GM12874 (cell line): ENCODE measurements around the gene PARVG.

Experiments used
- TF ChIP-seq, protein P1 (sequence below): IDR thresholded peaks from 2 replicates; pipeline ENCODE4 v1.5.1; 2011; ENCODE audit warnings: low read depth, mild to moderate bottlenecking, control low read depth, low read length, moderate library complexity; ENCODE audit not compliant: insufficient read depth

The PARVG gene

GRCh38 chr22:44203203-44203602 is 22.5 kb downstream of the PARVG start:
- TF ChIP-seq, protein P1, sequence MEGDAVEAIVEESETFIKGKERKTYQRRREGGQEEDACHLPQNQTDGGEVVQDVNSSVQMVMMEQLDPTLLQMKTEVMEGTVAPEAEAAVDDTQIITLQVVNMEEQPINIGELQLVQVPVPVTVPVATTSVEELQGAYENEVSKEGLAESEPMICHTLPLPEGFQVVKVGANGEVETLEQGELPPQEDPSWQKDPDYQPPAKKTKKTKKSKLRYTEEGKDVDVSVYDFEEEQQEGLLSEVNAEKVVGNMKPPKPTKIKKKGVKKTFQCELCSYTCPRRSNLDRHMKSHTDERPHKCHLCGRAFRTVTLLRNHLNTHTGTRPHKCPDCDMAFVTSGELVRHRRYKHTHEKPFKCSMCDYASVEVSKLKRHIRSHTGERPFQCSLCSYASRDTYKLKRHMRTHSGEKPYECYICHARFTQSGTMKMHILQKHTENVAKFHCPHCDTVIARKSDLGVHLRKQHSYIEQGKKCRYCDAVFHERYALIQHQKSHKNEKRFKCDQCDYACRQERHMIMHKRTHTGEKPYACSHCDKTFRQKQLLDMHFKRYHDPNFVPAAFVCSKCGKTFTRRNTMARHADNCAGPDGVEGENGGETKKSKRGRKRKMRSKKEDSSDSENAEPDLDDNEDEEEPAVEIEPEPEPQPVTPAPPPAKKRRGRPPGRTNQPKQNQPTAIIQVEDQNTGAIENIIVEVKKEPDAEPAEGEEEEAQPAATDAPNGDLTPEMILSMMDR: no peak

DNA sequence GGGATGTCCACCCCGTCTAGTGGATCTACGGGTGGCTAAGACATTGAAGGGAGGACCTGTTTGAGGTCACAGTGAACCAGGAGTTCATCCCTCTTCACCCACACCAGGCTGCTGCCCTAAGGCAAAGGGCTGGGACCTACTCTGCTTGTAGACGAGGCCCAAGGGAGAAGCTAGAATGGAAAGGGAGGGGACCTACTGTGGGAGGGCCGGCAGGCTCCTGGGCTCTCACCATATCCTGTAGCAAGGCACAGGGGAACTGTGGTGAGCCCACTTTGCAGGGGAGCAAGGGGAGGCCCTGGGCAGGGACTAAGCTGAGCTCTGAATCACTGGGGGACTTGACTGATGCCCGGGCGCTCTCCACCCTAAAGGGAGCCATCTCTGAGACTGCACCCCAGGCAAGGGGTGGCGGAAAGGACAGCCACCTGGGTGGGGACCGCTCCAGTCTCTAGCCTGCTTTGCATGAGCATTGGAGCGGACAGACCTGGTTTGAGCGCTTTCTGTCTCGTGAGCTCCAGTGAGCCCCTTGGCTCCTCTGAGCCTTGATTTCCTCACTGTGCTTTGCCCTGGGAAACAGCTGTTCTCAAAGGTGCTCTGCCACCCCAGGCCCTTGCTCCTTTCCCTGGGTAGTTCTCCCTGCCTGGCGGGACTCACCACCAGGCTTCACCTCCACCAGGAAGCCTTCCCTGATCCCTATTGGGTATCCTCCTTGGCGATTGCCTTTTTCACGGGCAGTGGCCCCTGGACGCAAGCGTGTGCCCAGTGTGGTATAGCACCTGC is 24.2 kb downstream of the PARVG start:
- TF ChIP-seq, protein P1: no peak

DNA sequence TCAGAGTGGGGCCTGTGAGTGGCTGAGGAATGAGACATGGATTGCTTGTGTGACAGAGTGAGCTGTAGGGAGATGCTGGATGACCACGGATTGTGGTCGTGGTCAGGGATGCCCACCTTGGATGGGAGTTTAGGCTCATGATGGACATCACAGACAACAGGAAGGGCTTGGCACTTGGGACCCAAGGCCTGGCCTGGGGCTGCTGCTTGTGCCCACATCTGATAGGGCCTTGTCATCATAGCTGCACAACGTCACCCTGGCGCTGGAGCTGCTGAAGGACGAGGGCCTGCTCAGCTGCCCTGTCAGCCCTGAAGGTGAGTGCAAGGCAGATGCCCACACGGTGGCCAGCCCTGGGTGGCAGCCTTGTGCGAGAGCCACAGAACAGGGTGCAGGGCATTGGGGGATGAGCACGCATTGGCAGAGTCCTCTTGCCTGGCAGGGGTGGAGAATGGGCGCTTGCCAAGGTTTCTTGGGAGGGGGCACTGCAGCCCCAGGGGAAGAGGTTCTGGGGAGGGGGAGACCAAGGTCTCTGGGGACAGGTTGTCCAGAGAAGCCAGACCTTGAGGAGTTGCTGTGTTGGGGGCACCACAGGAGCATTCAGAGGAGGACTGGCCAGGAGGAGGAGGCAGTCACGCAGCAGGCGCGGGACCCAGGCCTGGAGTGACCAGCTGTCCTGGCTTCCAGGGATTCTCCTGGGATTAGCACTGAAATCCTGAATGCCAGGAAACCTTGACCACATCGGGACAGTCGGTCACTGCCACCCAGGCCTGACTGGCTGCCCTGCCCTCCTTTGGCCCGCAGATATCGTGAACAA is 25.0 kb downstream of the PARVG start:
- TF ChIP-seq, protein P1: no peak

GRCh38 chr22:44206330-44206645 is 25.6 kb downstream of the PARVG start:
- TF ChIP-seq, protein P1: no peak

- TF ChIP-seq, protein P1: no peak
These were observed 26.0 kb downstream of the PARVG start for GRCh38 chr22:44206696-44207095.

DNA sequence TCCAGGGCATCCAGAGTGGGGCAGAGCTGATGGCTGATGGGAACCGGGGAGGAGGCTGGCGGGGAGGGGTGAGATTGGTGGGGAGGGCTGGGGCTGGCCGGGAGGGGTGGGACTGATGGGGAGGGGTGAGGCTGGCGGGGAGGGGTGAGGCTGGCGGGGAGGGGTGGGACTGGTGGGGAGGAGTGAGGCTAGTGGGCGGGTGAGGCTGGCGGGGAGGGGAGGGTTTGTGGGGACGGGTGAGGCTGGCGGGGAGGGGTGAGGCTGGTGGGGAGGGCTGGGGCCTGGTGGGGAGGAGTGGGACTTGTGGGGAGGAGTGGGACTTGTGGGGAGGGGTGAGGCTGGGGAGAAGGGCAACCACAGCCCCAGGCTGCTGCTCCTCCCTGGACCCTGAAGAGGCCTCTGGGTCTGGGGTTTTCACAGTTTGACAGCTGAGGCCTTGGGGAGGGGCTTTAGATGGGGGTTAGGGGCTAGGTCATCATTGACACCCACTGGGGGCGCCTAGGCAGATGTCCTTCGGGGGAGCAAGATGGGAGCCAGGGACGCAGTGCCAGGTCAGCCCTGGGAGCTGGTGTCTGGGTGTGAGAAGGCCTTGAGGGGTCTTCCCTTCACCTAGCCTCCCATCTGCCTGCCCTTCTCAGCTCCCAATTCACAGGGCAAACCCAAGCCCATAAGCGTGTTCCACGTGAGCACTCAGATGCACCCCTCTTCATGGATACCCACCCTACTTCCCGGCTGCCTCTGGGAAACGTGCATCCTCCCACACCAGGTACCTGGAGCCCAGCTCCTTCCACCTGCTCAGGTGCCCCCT is 26.7 kb downstream of the PARVG start:
- TF ChIP-seq, protein P1: no peak

DNA sequence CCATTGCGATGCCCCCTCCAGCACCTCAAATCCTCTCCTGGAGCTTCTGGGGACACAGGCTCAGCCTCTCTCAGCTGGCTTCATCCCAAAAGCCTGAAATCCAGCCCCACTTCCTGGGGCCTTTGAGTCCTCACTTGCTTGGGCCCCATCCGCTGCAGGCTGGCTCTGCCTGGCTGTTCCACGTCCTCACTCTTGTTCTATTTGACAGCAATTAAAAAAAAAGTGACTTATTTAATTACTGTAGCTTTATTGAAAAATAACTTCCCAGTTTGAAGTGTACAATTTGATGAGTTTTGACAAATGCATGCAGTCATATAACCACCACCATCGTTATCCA is 27.2 kb downstream of the PARVG start:
- TF ChIP-seq, protein P1: no peak
